SH-SY5Y (cell line): ENCODE measurements around the gene NAV2.

Experiments
- GATA2 ChIP-seq: IDR thresholded peaks from 2 replicates; pipeline ENCODE4 v1.6.1; 2011; ENCODE audit warnings: mild to moderate bottlenecking, low read depth, low read length
- GATA3 ChIP-seq: IDR thresholded peaks from 2 replicates; pipeline ENCODE4 v1.6.1; 2011; ENCODE audit warnings: low read depth, mild to moderate bottlenecking, low read length, moderate library complexity

DNA sequence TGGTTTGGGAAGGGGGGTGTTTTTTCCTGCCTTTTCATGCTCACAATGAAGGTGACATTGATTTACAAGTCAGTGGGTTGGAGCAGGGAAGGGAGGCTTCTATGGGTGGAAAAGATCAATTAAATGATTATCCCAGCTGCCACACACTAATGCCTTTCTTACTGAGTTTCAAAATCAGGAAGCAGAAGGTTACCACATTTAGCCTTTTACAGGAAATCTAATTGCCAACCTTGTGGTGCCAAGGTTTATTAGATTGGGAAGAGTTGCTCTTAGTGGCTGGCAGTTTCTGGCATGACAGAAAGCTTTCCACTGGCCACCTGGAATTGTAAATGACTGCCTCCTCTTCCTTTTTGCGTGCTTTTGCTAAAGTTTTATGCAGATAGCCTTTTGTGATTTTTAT lies 98.7 kb downstream of the NAV2 start:
- peak; percentile 32; the same call in 1 of the 2 replicates for TF ChIP-seq GATA3
- peak; percentile 78 for TF ChIP-seq GATA2
